H1 (cell line): ENCODE results near the gene ENPEP. TPM values are rescaled to one million over a fixed set of nuclear protein-coding genes. Genes with fewer than 3 reads are reported as not detected.

Source experiments
- CTCF ChIA-PET: fragments of 300-600 bp; sonication (Branson Sonifier 250); formaldehyde crosslinking; loops from one replicate; lab custom pipeline; 2021; ENCODE audit not compliant: partially characterized antibody; lab: Charles Lee
- POLR2A ChIA-PET: fragments of 300-600 bp; sonication (Branson Sonifier 250); formaldehyde crosslinking; loops from one replicate; lab custom pipeline; 2021; ENCODE audit warnings: inconsistent platforms; ENCODE audit not compliant: partially characterized antibody; lab: Charles Lee
- DNase-seq, 2 experiments: peaks; one replicate each; pipeline versions ENCODE4 v3.0.0 to v3.0.0-alpha.2; 2010 to 2022; ENCODE audit warnings: low spot score in 2 of 2, low read depth in 1 of 2, mixed read lengths in 1 of 2
- FAIRE-seq: peaks from 2 replicates; lab custom pipeline; 2011; peaks lifted over from hg19 to GRCh38; lab: Jason Lieb, UNC
- H2AFZ ChIP-seq: 2 replicates; pipeline ENCODE4 v1.8.1; 2012; ENCODE audit warnings: low read length, inconsistent platforms
- H2AK5ac ChIP-seq: 2 replicates; pipeline ENCODE4 v1.6.1; 2013; ENCODE audit warnings: low read depth, low read length
- H2BK120ac ChIP-seq: replicated peaks from 2 replicates; pipeline ENCODE3; 2013; ENCODE audit warnings: low read depth, low read length, inconsistent platforms
- H2BK12ac ChIP-seq: 2 replicates; pipeline ENCODE4 v1.6.1; 2013; ENCODE audit warnings: low read depth, low read length
- H2BK15ac ChIP-seq: 2 replicates; pipeline ENCODE4 v1.6.1; 2013; ENCODE audit warnings: low read length
- H2BK20ac ChIP-seq: 2 replicates; pipeline ENCODE4 v1.6.1; 2013; ENCODE audit warnings: low read length
- H2BK5ac ChIP-seq: 2 replicates; pipeline ENCODE4 v1.6.1; 2013; ENCODE audit warnings: low read depth, low read length
- H3K14ac ChIP-seq: 2 replicates; pipeline ENCODE4 v1.6.1; 2013; ENCODE audit warnings: inconsistent platforms; ENCODE audit not compliant: insufficient read length
- H3K18ac ChIP-seq: 2 replicates; pipeline ENCODE4 v1.6.1; 2013; ENCODE audit warnings: low read length; ENCODE audit errors: extremely low read depth
- H3K23ac ChIP-seq: 2 replicates; pipeline ENCODE4 v1.6.1; 2013; ENCODE audit warnings: inconsistent platforms; ENCODE audit not compliant: insufficient read length
- H3K23me2 ChIP-seq: 2 replicates; pipeline ENCODE4 v1.6.1; 2013; ENCODE audit warnings: low read depth, low read length
- H3K27ac ChIP-seq: 2 replicates; pipeline ENCODE4 v1.6.1; 2011; ENCODE audit warnings: low read depth, low read length, inconsistent platforms
- H3K27me3 ChIP-seq, 4 experiments: replicated peaks in 1 of 4; 1 replicate in 1 of 4; 2 replicates in 3 of 4; pipeline versions ENCODE4 v1.6.1 to v1.8.1; 2011 to 2013; ENCODE audit warnings: low read length in 3 of 4, mild to moderate bottlenecking in 3 of 4, inconsistent platforms in 2 of 4, mixed read lengths in 2 of 4, moderate library complexity in 1 of 4; ENCODE audit not compliant: control insufficient read depth in 3 of 4, insufficient read depth in 3 of 4; ENCODE audit errors: extremely low read depth in 1 of 4
- H3K36me3 ChIP-seq, 4 experiments: 2 replicates each; pipeline versions ENCODE4 v1.6.1 to v1.8.1; 2011 to 2013; ENCODE audit warnings: mild to moderate bottlenecking in 4 of 4, low read length in 3 of 4, moderate library complexity in 2 of 4, control low read depth in 1 of 4, inconsistent platforms in 1 of 4; ENCODE audit not compliant: insufficient read depth in 4 of 4, control insufficient read depth in 2 of 4
- H3K4ac ChIP-seq: replicated peaks from 2 replicates; pipeline ENCODE3; 2013; ENCODE audit warnings: low read length, low read depth, mixed read lengths, inconsistent platforms; ENCODE audit not compliant: insufficient read length
- H3K4me1 ChIP-seq, 4 experiments: replicated peaks in 1 of 4; 1 replicate in 1 of 4; 2 replicates in 3 of 4; pipeline versions ENCODE4 v1.6.1 to v1.8.1; 2011 to 2013; ENCODE audit warnings: low read length in 3 of 4, inconsistent platforms in 2 of 4, mixed read lengths in 1 of 4; ENCODE audit not compliant: insufficient read depth in 4 of 4, control insufficient read depth in 3 of 4
- H3K4me2 ChIP-seq, 2 experiments: 2 replicates each; pipeline versions ENCODE4 v1.6.1 to v1.8.1; 2011 to 2013; ENCODE audit warnings: low read depth in 2 of 2, low read length in 2 of 2, control low read depth in 1 of 2, inconsistent platforms in 1 of 2, mild to moderate bottlenecking in 1 of 2; ENCODE audit not compliant: insufficient read depth in 1 of 2
- H3K4me3 ChIP-seq, 4 experiments: fragments of 200-600, 300-600 bp in 1 of 4; sonication (generic), shearing (Covaris generic), sonication (Bioruptor Twin) in 1 of 4; 2 replicates each; pipeline versions ENCODE4 v1.5.1 to v1.8.1; 2011 to 2016; ENCODE audit warnings: low read length in 4 of 4, low read depth in 3 of 4, control low read depth in 2 of 4, inconsistent platforms in 2 of 4, mild to moderate bottlenecking in 2 of 4, mixed read lengths in 1 of 4, moderate library complexity in 1 of 4; ENCODE audit not compliant: insufficient read depth in 2 of 4; ENCODE audit errors: extremely low read depth in 1 of 4
- H3K56ac ChIP-seq: replicated peaks from 2 replicates; pipeline ENCODE3; 2013; ENCODE audit warnings: low read depth, mild to moderate bottlenecking, mixed read lengths, low read length, inconsistent platforms; ENCODE audit not compliant: insufficient read length
- H3K79me1 ChIP-seq: 2 replicates; pipeline ENCODE4 v1.6.1; 2013; ENCODE audit warnings: low read depth, low read length, control low read depth
- H3K79me2 ChIP-seq, 2 experiments: 2 replicates each; pipeline versions ENCODE4 v1.6.1 to v1.8.1; 2012 to 2013; ENCODE audit warnings: low read length in 2 of 2, mild to moderate bottlenecking in 2 of 2, inconsistent platforms in 1 of 2; ENCODE audit not compliant: insufficient read depth in 2 of 2, control insufficient read depth in 1 of 2
- H3K9ac ChIP-seq, 4 experiments: replicated peaks in 1 of 4; 1 replicate in 1 of 4; 2 replicates in 3 of 4; pipeline versions ENCODE4 v1.6.1 to v1.8.1; 2011 to 2013; ENCODE audit warnings: low read depth in 3 of 4, low read length in 3 of 4, control low read depth in 2 of 4, mild to moderate bottlenecking in 2 of 4, moderate library complexity in 2 of 4, inconsistent platforms in 1 of 4; ENCODE audit errors: extremely low read depth in 1 of 4
- H3K9me3 ChIP-seq, 2 experiments: 2 replicates each; pipeline versions ENCODE4 v1.6.1 to v1.8.1; 2012 to 2013; ENCODE audit warnings: mild to moderate bottlenecking in 2 of 2, moderate library complexity in 2 of 2, control low read depth in 1 of 2, inconsistent platforms in 1 of 2, low read depth in 1 of 2, low read length in 1 of 2, mixed read lengths in 1 of 2; ENCODE audit not compliant: insufficient read depth in 2 of 2
- H4K20me1 ChIP-seq, 2 experiments: replicated peaks in 1 of 2; 2 replicates each; pipeline versions ENCODE3 to v1.8.1; 2011 to 2013; ENCODE audit warnings: inconsistent platforms in 2 of 2, low read length in 2 of 2, mild to moderate bottlenecking in 1 of 2; ENCODE audit not compliant: insufficient read depth in 2 of 2, control insufficient read depth in 1 of 2
- H4K5ac ChIP-seq: 2 replicates; pipeline ENCODE4 v1.6.1; 2013; ENCODE audit warnings: low read length, low read depth, mixed read lengths, inconsistent platforms; ENCODE audit not compliant: insufficient read length
- H4K8ac ChIP-seq: 2 replicates; pipeline ENCODE4 v1.8.0; 2013; ENCODE audit warnings: mild to moderate bottlenecking, moderate library complexity, low read length, inconsistent platforms; ENCODE audit not compliant: insufficient read depth; ENCODE audit errors: extremely low read depth
- H4K91ac ChIP-seq: replicated peaks from 2 replicates; pipeline ENCODE3; 2013; ENCODE audit warnings: low read length, mixed read lengths, inconsistent platforms; ENCODE audit not compliant: insufficient read length
- ATF3 ChIP-seq: IDR thresholded peaks from 2 replicates; pipeline ENCODE4 v1.6.1; 2011; ENCODE audit warnings: low read depth, mild to moderate bottlenecking, low read length; ENCODE audit not compliant: insufficient read depth
- CHD1 ChIP-seq: IDR thresholded peaks from 2 replicates; pipeline ENCODE4 v1.6.1; 2012; ENCODE audit warnings: low read depth, low read length, improper control_type of control experiment
- CHD2 ChIP-seq: IDR thresholded peaks from 2 replicates; pipeline ENCODE4 v1.6.1; 2012; ENCODE audit warnings: low read length, improper control_type of control experiment
- CTBP2 ChIP-seq: IDR thresholded peaks from 2 replicates; pipeline ENCODE4 v1.7.0; 2011; ENCODE audit warnings: borderline replicate concordance, mild to moderate bottlenecking, moderate library complexity, mixed read lengths, low read length; ENCODE audit not compliant: insufficient read depth, insufficient read length
- EP300 ChIP-seq, 2 experiments: IDR thresholded peaks; 1 replicate in 1 of 2; 2 replicates in 1 of 2; pipeline ENCODE4 v1.6.1; 2011 to 2012; ENCODE audit warnings: low read depth in 2 of 2, low read length in 2 of 2, mild to moderate bottlenecking in 2 of 2, borderline replicate concordance in 1 of 2, inconsistent platforms in 1 of 2, moderate library complexity in 1 of 2
- FOSL1 ChIP-seq: IDR thresholded peaks from 2 replicates; pipeline ENCODE4 v1.6.1; 2011; ENCODE audit warnings: mild to moderate bottlenecking, low read depth, low read length, moderate library complexity; ENCODE audit not compliant: insufficient read depth
- RAD21 ChIP-seq, 2 experiments: IDR thresholded peaks in 1 of 2; conservative IDR thresholded peaks in 1 of 2; 2 replicates each; pipeline ENCODE4 v1.6.1; 2011; ENCODE audit warnings: low read depth in 2 of 2, low read length in 2 of 2, improper control_type of control experiment in 1 of 2, inconsistent platforms in 1 of 2, mild to moderate bottlenecking in 1 of 2, moderate library complexity in 1 of 2
- RFX5 ChIP-seq: IDR thresholded peaks from 2 replicates; pipeline ENCODE4 v1.6.1; 2011; ENCODE audit warnings: low read depth, low read length, improper control_type of control experiment, borderline replicate concordance
- SAP30 ChIP-seq: fragments of 300-600 bp; sonication (generic); IDR thresholded peaks from 2 replicates; pipeline ENCODE4 v1.7.1; 2012; ENCODE audit warnings: low read length, moderate library complexity, mild to moderate bottlenecking, inconsistent platforms; ENCODE audit not compliant: insufficient read depth, insufficient replicate concordance
- SIX5 ChIP-seq: IDR thresholded peaks from 2 replicates; pipeline ENCODE4 v1.6.1; 2011; ENCODE audit warnings: mild to moderate bottlenecking, low read depth, low read length
- YY1 ChIP-seq: IDR thresholded peaks from 2 replicates; pipeline ENCODE4 v1.6.1; 2011; ENCODE audit warnings: low read depth, mild to moderate bottlenecking, low read length
- ZNF274 ChIP-seq: IDR thresholded peaks from 2 replicates; pipeline ENCODE4 v1.7.0; 2012; ENCODE audit warnings: low read length, borderline replicate concordance; ENCODE audit errors: extremely low read depth
- WGBS, 2 experiments: shearing (Covaris generic) in 1 of 2; methylation state at CpG; one replicate each; pipeline versions ENCODE4 v1.1.6 to v1.1.7; 2013 to 2015; ENCODE audit warnings: low lambda C conversion rate in 2 of 2, mixed read lengths in 2 of 2, inconsistent platforms in 1 of 2, low coverage in 1 of 2, missing lambda C conversion rate in 1 of 2; ENCODE audit not compliant: insufficient replicate concordance in 2 of 2, insufficient coverage in 1 of 2, insufficient read length in 1 of 2; ENCODE audit errors: extremely low coverage in 1 of 2, missing lambda C conversion rate in 1 of 2; 5-methylcytosine and 5-hydroxymethylcytosine counted together
- polyA plus RNA-seq, 7 experiments: library from polyadenylated mRNA; depleted of rRNA in 3 of 7; stranded (reverse) in 5 of 7; unstranded in 2 of 7; fragments of >200 nt in 5 of 7; fragments of 200-250 nt in 2 of 7; gene quantifications; 1 replicate in 5 of 7; 2 replicates in 1 of 7; 4 replicates in 1 of 7; pipeline versions ENCODE4 v1.2.1 to v1.2.3, GENCODE V29; 2011 to 2013; ENCODE audit warnings: missing spikeins in 2 of 7, mixed read lengths in 2 of 7
- total RNA-seq: library from RNA; stranded (reverse); fragmentation: NEBNext Ultra II Directional; extraction: Animal tissue kit (Norgen Biotek cat#: 25700); gene quantifications from 2 replicates; pipeline ENCODE4 v1.2.1, GENCODE V29; 2021

Gene ENPEP
- total and polyA plus RNA-seq, 2 of the 8 experiments (the other 6 are each of a cell fraction or from before 2014, with no cell fraction given) = 0.09 to 0.61 TPM

GRCh38 chr4:110449947-110450346, 26.0 kb upstream of the ENPEP start:
- DNase-seq = no peak
- Histone ChIP-seq H3K18ac (no peak overlapping the region), H3K9ac (no peak overlapping the region), H2BK20ac (no peak overlapping the region), H3K9me3 (no peaks in the 10 kb centered on the region), H3K79me2 (no peaks in the 10 kb centered on the region), H3K79me1 (no peaks in the 10 kb centered on the region), H4K8ac (no peak overlapping the region), H3K27me3 (peaks cover 0 to 2% (median 0%) of the 10 kb centered on the region in 4 experiments; a peak in 2 of 7 replicates), H2BK5ac (no peak overlapping the region), H3K4me1 (no peaks in the 10 kb centered on the region), H3K27ac (no peak overlapping the region), H3K4ac (no peak overlapping the region), H2BK12ac (no peak overlapping the region), H2AK5ac (no peak overlapping the region), H3K56ac (no peak overlapping the region), H4K91ac (no peak overlapping the region), H3K23ac (no peak overlapping the region), H2BK15ac (no peak overlapping the region), H3K23me2 (peaks cover 1% of the 10 kb centered on the region; the same call in 1 of the 2 replicates), H2AFZ (no peak overlapping the region), H3K14ac (no peak overlapping the region), H4K5ac (no peak overlapping the region), H2BK120ac (no peak overlapping the region), H3K4me2 (no peak overlapping the region), H3K36me3 (no peaks in the 10 kb centered on the region), H3K4me3 (no peak overlapping the region), H4K20me1 (no peaks in the 10 kb centered on the region)
- WGBS, 2 experiments = 88% methylated on average over 2 of the region's 2 CpGs; no CpG with 5 or more reads in 1 of the 2 experiments
- ChIA-PET CTCF (interaction anchor here (0.9 to 1.0 kb wide), 2 partner anchors 30 to 65 kb away, joined by 3 to 5 read pairs; no protein-coding TSS in a partner anchor), POLR2A (no interaction called here)
- no peak for FAIRE-seq
- TF ChIP-seq ZNF274 (no peak), RAD21 (IDR thresholded peaks at IDR 0.05 in 1 of 2, conservative IDR thresholded peaks at IDR 0.05 in 1 of 2; ENCODE audit: low read depth in 2 of 2, low read length in 2 of 2) (no peak), ATF3 (no peak), FOSL1 (no peak), CHD2 (no peak), RFX5 (no peak), EP300 (IDR thresholded peaks at IDR 0.05; ENCODE audit: borderline replicate concordance in 1 of 2, low read depth in 2 of 2, low read length in 2 of 2) (no peak), CTBP2 (no peak), YY1 (no peak), CHD1 (no peak), SIX5 (no peak), SAP30 (no peak)
